ENCODE data around the gene FBLL1. TPM values are rescaled to one million over a fixed set of nuclear protein-coding genes. Genes with fewer than 3 reads are reported as not detected.
A peak's percentile ranks its signal among the peaks of the same experiment; 100 is the strongest.

The FBLL1 gene
- total and polyA plus RNA-seq, 2 of the 4 experiments (the other 2 are of a cell fraction) = 0.18 to 0.29 TPM

GRCh38 chr5:168486136-168486879 is 42.8 kb upstream of the FBLL1 start, which contains the start of gene RARS1:
RARS1 (plus strand) TSS chr5:168486471; CDS start chr5:168486499, 28 bp downstream.
- 4% methylated on average over 11 of the region's 40 CpGs; no CpG with 5 or more reads in 1 of the 2 experiments for WGBS, 2 experiments (ENCODE audit: extremely low coverage in 2 of 2, insufficient read length in 1 of 2)
- Histone ChIP-seq H3K18ac (ENCODE audit: low read depth, low read length) (0 out of 2 replicates have a peak within 1 kb of the TSS, but pooled peaks have one; percentile 58), H3K9me1 (ENCODE audit: insufficient read depth, low read length) (no peaks in the 10 kb centered on the region), H3K56ac (ENCODE audit: extremely low read depth, insufficient read depth, low read length) (peak within 1 kb of the TSS; percentile 81), H3K9me3 (ENCODE audit: control insufficient read depth, insufficient read depth, low read length) (no peaks in the 10 kb centered on the region), H2BK15ac (ENCODE audit: low read depth, low read length) (peak within 1 kb of the TSS; percentile 69; the same call in 1 of the 3 replicates), H3K79me1 (ENCODE audit: low read depth in 1 of 2, low read length in 2 of 2) (peaks cover 9 to 22% of the 10 kb centered on the region in 2 experiments; a peak in 3 of 4 replicates), H3K36me3 (ENCODE audit: control insufficient read depth, insufficient read depth, low read length) (peaks cover 20% of the 10 kb centered on the region), H3K4me3 (ENCODE audit: insufficient read depth, low read depth, low read length) (peak within 1 kb of the TSS; percentile 76), H3K27ac (ENCODE audit: insufficient read depth, low read length) (peak within 1 kb of the TSS; percentile 87), H2BK120ac (ENCODE audit: low read depth, low read length) (peak within 1 kb of the TSS; percentile 87), H4K91ac (ENCODE audit: insufficient read depth, low read depth, low read length) (peak within 1 kb of the TSS; percentile 87), H3K9ac (ENCODE audit: low read depth, low read length) (peak within 1 kb of the TSS; percentile 88), H3K4ac (ENCODE audit: low read depth, low read length) (peak within 1 kb of the TSS; percentile 92), H3K27me3 (ENCODE audit: control insufficient read depth, insufficient read depth, low read length) (no peaks in the 10 kb centered on the region), H3K4me2 (ENCODE audit: low read depth, low read length) (peak within 1 kb of the TSS; percentile 84), H3K4me1 (ENCODE audit: control insufficient read depth, insufficient read depth, low read length) (no peaks in the 10 kb centered on the region), H2AK5ac (ENCODE audit: low read depth, low read length) (peak within 1 kb of the TSS; percentile 37), H2BK20ac (ENCODE audit: low read depth, low read length) (peak within 1 kb of the TSS; percentile 60; the same call in 1 of the 2 replicates), H4K20me1 (ENCODE audit: insufficient read depth, low read length) (peaks cover 11% of the 10 kb centered on the region), H3K23ac (ENCODE audit: low read depth, low read length) (peak within 1 kb of the TSS; percentile 88), H3K14ac (replicated peaks; ENCODE audit: low read depth, low read length) (peak within 1 kb of the TSS; percentile 93), H4K8ac (ENCODE audit: low read depth in 2 of 2, low read length in 2 of 2) (peak within 1 kb of the TSS; percentile 95 to 99), H2AFZ (replicated peaks; ENCODE audit: low read length, poor library complexity) (peak within 1 kb of the TSS; percentile 94), H2AK9ac (replicated peaks; ENCODE audit: low read depth, low read length, poor library complexity) (peak within 1 kb of the TSS; percentile 98), H4K5ac (ENCODE audit: low read depth, low read length) (peak within 1 kb of the TSS; percentile 95), H2BK5ac (ENCODE audit: low read depth, low read length, poor library complexity, severe bottlenecking) (peak within 1 kb of the TSS; percentile 84)
- dilution Hi-C loops (cut with HindIII; ENCODE audit: low sequenced_read_pairs, unreplicated experiment) = no loop called here
- BruUV-seq (replicated peaks) = TSS peak; percentile 32
- POLR2A ChIA-PET (ENCODE audit: unreplicated experiment) = no interaction called here
- CTCF ChIA-PET = interaction anchor here (1.2 to 1.4 kb wide), 3 partner anchors 9 to 21 kb away, joined by 3 to 6 read pairs (median 4); no protein-coding TSS in a partner anchor
- in situ Hi-C loops (cut with MboI; ENCODE audit: low sequenced_read_pairs) = loop anchor here (5.0 kb wide), 1 partner anchor 214 kb away; no protein-coding TSS in a partner anchor
- ATAC-seq (ENCODE audit: low read depth) (peak; percentile 97), DNase-seq (peak; percentile 94)
- intact Hi-C loops (cut with micrococcal nuclease) = loop anchor here (1.0 kb wide), 1 partner anchor 217 kb away; no protein-coding TSS in a partner anchor
- no peak for TF ChIP-seq RFX5 (IDR thresholded peaks at IDR 0.05; ENCODE audit: low read depth, low read length)
- no peak for TF ChIP-seq BHLHE40 (IDR thresholded peaks at IDR 0.05; ENCODE audit: low read depth, low read length)
- TF ChIP-seq CHD1 (IDR thresholded peaks at IDR 0.05; ENCODE audit: low read depth, low read length) = no peak
- no peak for TF ChIP-seq FOS (IDR thresholded peaks at IDR 0.05; ENCODE audit: low read depth, low read length)
- TF ChIP-seq RCOR1 (IDR thresholded peaks at IDR 0.05; ENCODE audit: insufficient replicate concordance, low read length) = peak; percentile 8
- TF ChIP-seq CTCF (conservative IDR thresholded peaks at IDR 0.05; ENCODE audit: low read depth, low read length) = peak; percentile 98; the same call in 1 of the 2 replicates
- TF ChIP-seq POLR2A (IDR thresholded peaks at IDR 0.05; ENCODE audit: low read depth, low read length) = peak; percentile 91
- TF ChIP-seq CEBPB (IDR thresholded peaks at IDR 0.05; ENCODE audit: low read depth, low read length) = no peak
- TF ChIP-seq USF2 (IDR thresholded peaks at IDR 0.05; ENCODE audit: low read depth, low read length) = no peak
- TF ChIP-seq NFE2L2 (IDR thresholded peaks at IDR 0.05; ENCODE audit: low read depth, low read length) = 0 out of 2 replicates have a peak, but pooled peaks have one; percentile 5
- TF ChIP-seq RAD21 (IDR thresholded peaks at IDR 0.05; ENCODE audit: low read length) = peak; percentile 58
- peak; percentile 100 for TF ChIP-seq MAZ (IDR thresholded peaks at IDR 0.05; ENCODE audit: borderline replicate concordance, low read depth, low read length)
- TF ChIP-seq MXI1 (IDR thresholded peaks at IDR 0.05; ENCODE audit: borderline replicate concordance, low read depth, low read length) = peak; percentile 62; the same call in 1 of the 2 replicates
- peak; percentile 75 for TF ChIP-seq SMC3 (IDR thresholded peaks at IDR 0.05; ENCODE audit: low read depth, low read length)
- TF ChIP-seq MAFK (IDR thresholded peaks at IDR 0.05; ENCODE audit: low read depth, low read length) = no peak
